Medulla oblongata (tissue), 1 donor: ENCODE data around the gene SPATA9.

ENCODE experiments used
- DNase-seq: peaks from one replicate; pipeline ENCODE4 v3.0.0-alpha.2; 2015; ENCODE audit errors: extremely low spot score

The SPATA9 gene

DNA sequence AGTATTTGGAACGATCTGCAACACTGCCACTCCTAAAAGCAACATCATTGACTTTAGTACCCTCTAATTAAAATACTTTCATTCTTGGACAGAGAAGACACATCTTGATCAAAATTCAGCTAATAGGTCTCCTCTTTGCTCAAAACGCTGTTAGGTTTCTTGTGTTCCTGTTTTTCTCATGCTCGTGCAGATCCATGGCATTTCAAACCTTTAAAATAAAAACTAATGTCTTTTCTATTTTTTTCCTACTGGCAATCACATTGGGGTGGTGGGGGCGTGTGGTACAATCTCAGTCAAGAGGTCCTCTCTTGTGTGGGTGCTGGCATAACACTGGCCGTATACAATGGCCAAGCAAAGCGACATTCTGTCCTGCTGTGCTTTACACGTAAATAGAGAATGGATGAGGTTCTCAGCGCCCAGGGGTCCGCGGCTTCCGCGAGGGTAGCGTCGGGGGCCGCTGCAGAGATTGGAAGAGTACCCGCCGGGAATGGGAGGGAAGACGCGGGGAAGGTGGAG, 63.2 kb downstream of the SPATA9 start:
- DNase-seq: no peak

DNA sequence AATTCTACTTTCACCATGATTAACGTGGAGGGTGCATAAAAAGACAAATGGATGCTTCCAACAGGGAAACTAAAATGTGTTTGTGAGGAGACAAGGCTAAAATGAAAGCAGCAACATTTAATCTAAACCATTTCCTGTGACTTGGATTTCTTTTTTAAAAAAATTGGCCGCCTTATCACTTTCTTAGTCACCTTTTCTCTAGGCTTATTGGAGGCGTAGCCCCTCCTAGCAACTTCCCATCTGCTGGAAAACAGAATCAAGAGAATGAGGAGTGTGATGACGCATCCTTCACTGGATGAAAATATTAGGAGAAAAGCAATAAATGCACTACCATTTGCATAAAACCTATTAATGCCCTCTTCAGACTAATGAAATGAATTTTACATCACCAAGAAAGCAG, 63.7 kb downstream of the SPATA9 start:
- DNase-seq: no peak

GRCh38 chr5:95617057-95617456, 65.7 kb downstream of the SPATA9 start:
- no peak for DNase-seq

GRCh38 chr5:95615164-95615467, 67.7 kb downstream of the SPATA9 start:
- DNase-seq: no peak

DNA sequence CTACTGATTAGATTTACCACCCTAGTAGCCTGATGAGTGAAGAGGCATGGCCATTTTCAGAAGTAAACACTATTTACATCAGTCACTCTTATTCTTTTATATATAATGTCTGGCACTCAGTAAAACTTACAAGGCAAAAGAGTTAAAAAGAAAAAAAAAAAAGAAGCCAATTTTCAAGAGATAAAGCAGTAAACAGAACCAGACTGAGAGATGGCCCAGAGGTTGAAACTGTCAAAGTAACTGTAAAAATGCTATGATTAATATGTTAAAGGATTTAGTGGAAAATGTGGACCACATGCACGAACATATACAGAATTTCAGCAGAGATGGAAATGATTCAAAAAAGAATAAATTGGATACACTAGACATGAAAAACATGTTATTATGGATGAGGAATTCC, 69.3 kb downstream of the SPATA9 start:
- DNase-seq: no peak

DNA sequence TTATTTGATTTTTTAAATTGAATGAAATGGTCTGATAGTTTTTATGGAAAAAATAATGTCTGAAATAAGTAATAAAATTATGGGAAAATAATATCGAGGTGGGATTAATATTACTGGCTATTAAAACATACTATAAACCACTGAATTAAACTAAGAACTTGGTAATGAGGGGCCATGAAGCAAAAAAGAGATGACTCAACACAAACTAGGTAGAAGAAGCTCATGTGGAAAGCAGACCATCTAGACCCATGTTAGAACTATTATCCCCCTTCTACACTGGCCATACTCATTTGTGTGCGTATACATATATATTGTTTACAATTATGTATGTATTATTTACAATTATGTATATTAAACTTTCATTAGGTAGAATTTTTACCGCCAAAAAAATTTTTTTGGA, 71.4 kb downstream of the SPATA9 start:
- no peak for DNase-seq

- no peak for DNase-seq
Observed at GRCh38 chr5:95610546-95610945, 72.2 kb downstream of the SPATA9 start.

DNA sequence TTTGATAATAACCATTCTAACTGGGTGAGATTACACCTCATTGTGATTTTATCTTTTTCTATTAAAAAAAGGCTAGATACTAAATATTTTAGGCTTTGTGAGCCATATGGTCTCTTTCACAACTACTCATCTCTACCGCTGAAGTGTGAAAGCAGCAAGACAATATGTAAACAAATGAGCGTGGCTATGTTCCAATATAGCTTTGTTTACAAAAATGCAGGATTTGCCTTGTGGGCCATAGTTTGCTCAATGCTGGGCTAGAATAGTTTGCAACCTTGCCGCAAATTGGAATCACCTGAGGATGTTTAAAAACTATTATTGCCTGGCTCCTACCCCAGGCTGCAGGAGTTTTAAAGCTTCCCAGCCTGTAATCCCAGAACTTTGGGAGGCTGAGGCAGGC, 73.1 kb downstream of the SPATA9 start:
- no peak for DNase-seq
